Measurements from ENCODE around the gene RABGGTA. TPM values are rescaled to one million over a fixed set of nuclear protein-coding genes. Genes with fewer than 3 reads are reported as not detected.

RABGGTA gene
- total and polyA plus RNA-seq, 8 donors, result 16.0 to 230 (median 87.8) TPM

- no peak for TF ChIP-seq EP300 (IDR thresholded peaks at IDR 0.05)
- no peak for TF ChIP-seq POLR2A (IDR thresholded peaks at IDR 0.05)
- no peak for TF ChIP-seq CTCF (IDR thresholded peaks at IDR 0.05)
- Histone ChIP-seq H3K9me3 (no peaks in the 10 kb centered on the region), H3K36me3 (no peaks in the 10 kb centered on the region), H3K27ac (no peak overlapping the region), H3K27me3 (no peaks in the 10 kb centered on the region), H3K4me3 (no peak overlapping the region), H3K4me1 (peaks cover 4 to 67% (median 13%) of the 10 kb centered on the region in 4 donors)
- intact Hi-C loops (cut with DNase I; ENCODE audit: low total_unique reads), result no loop called here
- DNase-seq, result no peak
- 89 to 95% (median 95%) methylated on average over 5 of the region's 5 CpGs for WGBS, 5 donors
These were observed 7.0 kb upstream of the RABGGTA start for GRCh38 chr14:24278424-24278823.

GRCh38 chr14:24277606-24278321, 6.4 kb upstream of the RABGGTA start:
- no peaks in the 10 kb centered on the region for H3K36me3 ChIP-seq
- no peak overlapping the region for H3K4me3 ChIP-seq
- peak overlapping the region in 4 of 5 donors; percentile 1 to 69 (median 44) for H3K27ac ChIP-seq
- no peaks in the 10 kb centered on the region for H3K9me3 ChIP-seq
- DNase-seq, result no peak
- TF ChIP-seq EP300 (IDR thresholded peaks at IDR 0.05), result no peak
- TF ChIP-seq CTCF (IDR thresholded peaks at IDR 0.05), result no peak
- TF ChIP-seq POLR2A (IDR thresholded peaks at IDR 0.05), result no peak
- no peak for TF ChIP-seq POLR2AphosphoS5 (IDR thresholded peaks at IDR 0.05)
- no peaks in the 10 kb centered on the region for H3K27me3 ChIP-seq
- 73 to 86% (median 84%) methylated on average over 11 of the region's 11 CpGs for WGBS, 5 donors
- H3K4me1 ChIP-seq, result peaks cover 9 to 73% (median 16%) of the 10 kb centered on the region in 4 donors
- intact Hi-C loops (cut with DNase I; ENCODE audit: low total_unique reads), result no loop called here

GRCh38 chr14:24277071-24277470, 5.7 kb upstream of the RABGGTA start:
- Histone ChIP-seq H3K27me3 (no peaks in the 10 kb centered on the region), H3K27ac (peak overlapping the region in 3 of 5 donors; percentile 1 to 69 (median 63)), H3K4me3 (no peak overlapping the region), H3K4me1 (peaks cover 9 to 80% (median 20%) of the 10 kb centered on the region in 4 donors), H3K36me3 (no peaks in the 10 kb centered on the region), H3K9me3 (no peaks in the 10 kb centered on the region)
- DNase-seq, result no peak
- TF ChIP-seq POLR2AphosphoS5 (IDR thresholded peaks at IDR 0.05), result no peak
- no peak for TF ChIP-seq POLR2A (IDR thresholded peaks at IDR 0.05)
- no peak for TF ChIP-seq EP300 (IDR thresholded peaks at IDR 0.05)
- TF ChIP-seq CTCF (IDR thresholded peaks at IDR 0.05), result no peak
- intact Hi-C loops (cut with DNase I; ENCODE audit: low total_unique reads), result no loop called here
- WGBS, 5 donors, result 85 to 96% (median 92%) methylated on average over 6 of the region's 6 CpGs

- Histone ChIP-seq H3K9me3 (no peaks in the 10 kb centered on the region), H3K27me3 (no peaks in the 10 kb centered on the region), H3K27ac (peak overlapping the region; percentile 63 to 98 (median 84)), H3K4me3 (no peak overlapping the region), H3K36me3 (peaks cover 0 to 10% (median 9%) of the 10 kb centered on the region in 4 donors), H3K4me1 (peaks cover 9 to 81% (median 26%) of the 10 kb centered on the region in 4 donors)
- 20 to 50% (median 31%) methylated on average over 3 of the region's 3 CpGs for WGBS, 5 donors
- intact Hi-C loops (cut with DNase I; ENCODE audit: low total_unique reads), result no loop called here
- no peak for TF ChIP-seq EP300 (IDR thresholded peaks at IDR 0.05)
- peak in 2 of 3 donors; percentile 33 to 80 for TF ChIP-seq POLR2AphosphoS5 (IDR thresholded peaks at IDR 0.05)
- TF ChIP-seq POLR2A (IDR thresholded peaks at IDR 0.05), result no peak
- no peak for TF ChIP-seq CTCF (IDR thresholded peaks at IDR 0.05)
- DNase-seq, result peak; percentile 63 to 66
These were observed 2.7 kb upstream of the RABGGTA start for GRCh38 chr14:24274101-24274543.
